ENCODE data around the gene ELF5. TPM values are rescaled to one million over a fixed set of nuclear protein-coding genes. Genes with fewer than 3 reads are reported as not detected.
A peak's percentile ranks its signal among the peaks of the same experiment; 100 is the strongest.

ELF5 gene
- total and polyA plus RNA-seq, 10 of the 15 experiments (the other 5 are each of a cell fraction or from before 2014, with no cell fraction given), result not detected

- Histone ChIP-seq H3K27ac (ENCODE audit: control insufficient read depth, insufficient read depth) (no peak overlapping the region), H3K27me3 (replicated peaks in 1 of 2; ENCODE audit: control insufficient read depth in 2 of 2, insufficient read depth in 2 of 2, low read length in 1 of 2) (no peaks in the 10 kb centered on the region), H3K9me3 (replicated peaks; ENCODE audit: control insufficient read depth, insufficient read depth, low read length) (no peaks in the 10 kb centered on the region; the same call in 2 of the 3 replicates), H3K4me2 (ENCODE audit: control insufficient read depth, insufficient read depth) (peak overlapping the region; percentile 59; the same call in 1 of the 2 replicates), H3K9ac (ENCODE audit: control insufficient read depth, insufficient read depth, low read length) (no peak overlapping the region), H3K4me1 (ENCODE audit: control insufficient read depth, insufficient read depth, low read length) (peaks cover 22% of the 10 kb centered on the region), H3K79me2 (ENCODE audit: control insufficient read depth, insufficient read depth, low read length) (peaks cover 1% of the 10 kb centered on the region), H2AFZ (ENCODE audit: control insufficient read depth, low read depth, low read length) (no peak overlapping the region), H3K36me3 (ENCODE audit: control insufficient read depth in 2 of 2, insufficient read depth in 2 of 2, low read length in 1 of 2) (peaks cover 0 to 19% of the 10 kb centered on the region in 2 experiments; a peak in 2 of 4 replicates), H4K20me1 (ENCODE audit: control insufficient read depth, insufficient read depth) (no peaks in the 10 kb centered on the region), H3K4me3 (no peak overlapping the region)
- ChIA-PET CTCF (interaction anchor here (0.6 to 3.6 kb wide), 8 partner anchors 8 to 591 kb away, joined by 3 to 13 read pairs (median 4); no protein-coding TSS in a partner anchor), RAD21 (ENCODE audit: unreplicated experiment) (interaction anchor here (1.6 kb wide), 1 partner anchor 9 kb away, joined by 8 read pairs; the partner anchor contains the start of gene CAT), SMC1A (ENCODE audit: uncharacterized antibody, unreplicated experiment) (interaction anchor here (1.0 to 2.9 kb wide), 7 partner anchors 11 to 41 kb away, joined by 3 to 17 read pairs (median 4); partner anchors contain the start of gene CAT), POLR2A (interaction anchor here (1.3 to 1.4 kb wide), 2 partner anchors 10 to 206 kb away, joined by 4 to 5 read pairs; partner anchors contain the start of gene CAT)
- in situ Hi-C loops (cut with MboI), result no loop called here
- DNase-seq (ENCODE audit: low read depth, low spot score), result no peak
- 65% methylated on average over 11 of the region's 11 CpGs for WGBS (ENCODE audit: insufficient coverage, insufficient replicate concordance, low lambda C conversion rate, missing lambda C conversion rate)
- no TSS peak for BruUV-seq (replicated peaks)
- TF ChIP-seq NBN (IDR thresholded peaks at IDR 0.05) (no peak), CBX5 (IDR thresholded peaks at IDR 0.05; ENCODE audit: low read depth) (no peak), TCF12 (IDR thresholded peaks at IDR 0.05; ENCODE audit: low read depth, low read length) (no peak), TAF1 (IDR thresholded peaks at IDR 0.05; ENCODE audit: borderline replicate concordance, low read depth, low read length) (no peak), ZBTB11 (CRISPR knock-in tag; IDR thresholded peaks at IDR 0.05) (no peak), ZNF622 (IDR thresholded peaks at IDR 0.05) (no peak), POLR2AphosphoS2 (IDR thresholded peaks at IDR 0.05; ENCODE audit: low read depth, low read length) (no peak), REST (IDR thresholded peaks at IDR 0.05; ENCODE audit: low read depth, low read length) (no peak), BHLHE40 (IDR thresholded peaks at IDR 0.05; ENCODE audit: borderline replicate concordance in 1 of 2, low read depth in 2 of 2, low read length in 1 of 2) (no peak)
- intact Hi-C loops (cut with micrococcal nuclease; ENCODE audit: unreplicated experiment), result no loop called here
- no peak for ATAC-seq
- no peak for FAIRE-seq
These were observed 65.2 kb downstream of the ELF5 start for GRCh38 chr11:34448223-34448994.
